OCI-LY3 (cell line): ENCODE data around the gene RRAD.

ENCODE experiments used
- CTCF ChIP-seq: fragments of 200-600, 300-600 bp; sonication (generic); IDR thresholded peaks from 2 replicates; pipeline ENCODE4 v1.5.1; 2014; ENCODE audit warnings: antibody characterized with exemption, low read length, low read depth
- EZH2phosphoT487 ChIP-seq: fragments of 200-600 bp; shearing (Covaris generic); IDR thresholded peaks from 2 replicates; pipeline ENCODE4 v1.6.1; 2018; ENCODE audit warnings: antibody characterized with exemption, mixed run types, low read depth

GRCh38 chr16:66970775-66971720, 45.7 kb upstream of the RRAD start:
- TF ChIP-seq EZH2phosphoT487 (no peak), CTCF (no peak)
